ENCODE data around the gene DNM2. TPM values are rescaled to one million over a fixed set of nuclear protein-coding genes. Genes with fewer than 3 reads are reported as not detected.

DNM2 gene
- total RNA-seq, 1 donor from 2014 or later = 38.3 TPM

DNA sequence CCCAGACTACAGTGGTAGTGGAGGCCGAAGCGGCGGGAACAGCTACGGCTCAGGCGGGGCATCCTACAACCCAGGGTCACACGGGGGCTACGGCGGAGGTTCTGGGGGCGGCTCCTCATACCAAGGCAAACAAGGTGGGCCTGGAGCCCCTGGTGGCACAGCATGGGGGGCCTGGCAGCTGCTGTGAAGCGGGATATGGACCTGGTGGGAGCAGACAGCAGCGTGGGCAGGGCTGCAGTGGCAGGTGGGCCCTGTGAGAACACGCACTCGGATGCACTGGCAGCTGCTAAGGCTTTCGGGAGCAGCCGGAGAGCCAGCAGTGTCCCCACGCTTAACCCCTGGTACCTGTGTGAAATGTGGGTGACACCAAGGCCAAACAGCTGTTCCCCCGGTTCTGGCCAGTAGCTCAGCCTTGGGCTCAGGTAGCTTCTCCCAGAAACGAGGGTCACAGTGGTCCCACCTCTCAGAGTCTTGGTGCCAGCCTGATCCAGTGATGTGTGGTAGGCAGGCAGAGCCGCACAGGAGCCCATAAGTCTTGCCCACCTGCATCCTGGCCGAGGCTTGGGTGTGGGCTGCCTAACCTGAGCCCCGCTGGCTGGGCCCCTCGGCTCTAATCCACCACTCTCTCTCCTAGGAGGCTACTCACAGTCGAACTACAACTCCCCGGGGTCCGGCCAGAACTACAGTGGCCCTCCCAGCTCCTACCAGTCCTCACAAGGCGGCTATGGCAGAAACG is 29.2 kb upstream of the DNM2 start:
- DNase-seq (ENCODE audit: low spot score in 2 of 2) = no peak
- no peak for FAIRE-seq

DNA sequence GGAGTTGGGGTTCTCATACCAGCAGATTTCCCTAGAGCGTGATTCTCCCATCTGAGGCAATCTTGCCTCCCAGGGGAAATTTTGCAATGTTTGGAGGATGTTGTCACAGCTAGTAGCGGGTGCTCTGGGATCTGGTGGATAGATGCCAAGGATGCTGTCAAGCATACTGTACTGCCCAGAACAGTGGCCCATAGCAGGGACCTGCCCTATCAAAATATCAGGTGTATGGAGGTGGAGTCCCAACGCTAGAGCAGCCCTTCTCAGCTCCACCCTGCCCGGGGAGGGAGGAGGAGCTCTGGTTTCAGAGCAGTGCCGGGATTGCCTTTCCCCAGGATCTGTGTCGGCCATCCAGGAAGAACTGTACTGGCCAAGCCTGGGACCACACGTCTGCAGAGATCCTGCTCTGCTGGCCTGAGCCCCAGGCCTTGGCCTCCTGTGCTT is 27.5 kb upstream of the DNM2 start:
- FAIRE-seq = no peak
- no peak for DNase-seq (ENCODE audit: low spot score in 2 of 2)

DNA sequence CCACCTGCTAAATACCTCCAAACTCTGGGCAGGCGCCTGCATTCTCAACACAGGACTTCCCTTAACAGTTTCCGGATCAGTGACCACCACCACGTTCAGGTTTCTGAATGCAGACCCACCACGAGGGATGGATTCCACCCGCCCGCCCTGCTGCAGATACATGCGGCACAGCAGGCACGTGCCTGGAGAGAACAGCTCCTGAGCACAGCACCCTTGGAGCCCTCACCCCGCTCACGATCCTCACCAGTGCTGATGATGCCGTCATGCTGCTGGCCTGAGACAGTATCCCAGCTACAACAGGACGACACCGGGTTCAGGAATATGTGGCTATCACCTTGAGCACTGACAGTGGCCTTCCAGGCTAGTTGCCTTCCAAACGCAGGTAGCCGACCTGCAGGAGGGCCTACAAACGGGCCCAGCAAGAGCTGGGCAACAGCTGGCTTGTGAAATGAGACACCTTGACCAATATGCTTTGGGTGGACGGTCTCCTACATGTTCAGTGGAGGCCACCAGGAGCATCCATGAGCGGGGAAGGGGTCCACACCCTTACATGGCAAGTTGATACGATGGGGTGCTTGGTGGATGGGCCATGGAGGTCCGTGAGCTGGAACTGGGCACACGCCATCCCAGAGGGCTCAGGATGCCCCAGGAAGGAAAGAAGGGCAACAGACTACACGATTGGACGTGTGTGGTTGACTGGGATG is 26.5 kb upstream of the DNM2 start:
- FAIRE-seq = no peak
- no peak for DNase-seq (ENCODE audit: low spot score in 2 of 2)

DNA sequence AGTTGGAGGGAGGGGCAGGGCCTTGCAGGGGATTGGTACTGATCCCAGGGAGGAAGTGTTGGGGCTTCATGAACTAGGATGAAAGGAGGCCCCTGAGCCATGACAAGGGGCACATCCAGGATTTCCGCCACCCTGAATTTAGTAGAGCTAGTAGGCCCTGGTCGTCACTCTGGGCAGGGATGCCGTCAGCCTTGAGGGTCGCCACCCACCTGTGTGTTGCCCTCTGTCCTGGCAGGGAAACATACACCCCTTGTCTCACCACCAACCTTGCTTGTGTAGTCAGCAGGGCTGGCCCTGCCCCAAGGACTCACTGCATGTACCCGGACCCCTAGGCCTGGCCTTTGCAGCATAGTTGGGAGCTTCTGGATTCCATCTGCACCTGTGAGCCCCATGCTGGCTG is 26.0 kb upstream of the DNM2 start:
- FAIRE-seq = no peak

DNA sequence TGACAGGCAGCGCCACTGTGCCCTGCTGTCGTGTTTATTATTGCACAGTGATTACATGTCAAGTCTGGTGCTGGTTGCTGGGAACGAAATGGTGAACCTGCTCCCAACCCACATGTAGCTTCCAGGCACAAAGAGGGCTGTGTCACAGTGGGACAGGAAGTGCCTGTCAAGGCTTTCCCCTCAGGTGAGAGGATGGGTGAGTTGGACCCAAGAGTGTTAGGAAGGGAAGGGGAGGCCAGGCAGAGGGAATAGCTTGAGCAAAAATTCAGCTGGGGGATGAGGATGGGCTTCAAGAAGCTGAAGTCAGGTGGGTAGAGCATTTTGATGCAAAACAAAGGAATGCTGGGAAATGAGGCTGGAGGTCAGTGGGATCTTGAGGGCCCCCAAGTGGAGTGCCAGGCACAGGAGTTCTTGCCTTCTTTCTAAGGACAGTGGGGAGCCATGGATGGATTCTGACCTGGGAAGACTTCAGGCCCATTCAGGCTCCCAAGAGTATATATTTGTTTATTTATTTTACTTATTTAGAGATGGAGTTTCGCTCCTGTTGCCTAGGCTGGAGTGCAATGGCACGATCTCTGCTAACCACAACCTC is 25.1 kb upstream of the DNM2 start:
- no peak for DNase-seq (ENCODE audit: low spot score in 2 of 2)
- FAIRE-seq = no peak

More for the DNA sequence above, 26.0 kb upstream of the DNM2 start:
- no peak for DNase-seq (ENCODE audit: low spot score in 2 of 2)

DNA sequence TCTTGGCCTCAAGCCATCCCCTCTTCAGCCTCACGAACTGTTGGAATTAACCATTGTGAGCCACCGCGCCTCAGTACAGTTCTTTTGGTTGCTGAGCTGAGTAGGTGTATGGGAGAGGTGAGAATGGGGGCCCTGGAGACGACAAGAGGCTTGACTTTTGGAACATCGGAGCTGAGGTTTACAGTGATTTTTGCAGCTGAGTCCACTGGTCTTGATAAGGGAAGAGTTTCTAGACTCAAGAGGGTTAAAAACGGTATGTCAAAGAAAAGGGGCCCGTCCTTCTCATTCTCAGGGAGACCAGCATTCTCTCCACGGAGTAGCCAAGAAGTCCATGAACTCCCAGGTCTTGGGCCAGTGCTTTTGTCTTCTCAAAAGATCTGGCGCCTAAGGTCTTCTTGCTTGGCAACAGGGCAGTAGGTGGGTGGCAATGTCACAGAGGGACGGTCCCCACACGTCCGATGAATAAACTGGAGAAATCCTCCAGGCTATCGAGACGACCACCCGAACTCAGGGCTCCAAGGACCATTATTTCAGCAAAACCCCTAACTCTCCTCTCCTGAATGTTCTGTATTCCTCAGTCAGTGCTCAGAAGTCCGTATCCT is 23.1 kb upstream of the DNM2 start:
- DNase-seq (ENCODE audit: low spot score in 2 of 2) (no peak), FAIRE-seq (no peak)

DNA sequence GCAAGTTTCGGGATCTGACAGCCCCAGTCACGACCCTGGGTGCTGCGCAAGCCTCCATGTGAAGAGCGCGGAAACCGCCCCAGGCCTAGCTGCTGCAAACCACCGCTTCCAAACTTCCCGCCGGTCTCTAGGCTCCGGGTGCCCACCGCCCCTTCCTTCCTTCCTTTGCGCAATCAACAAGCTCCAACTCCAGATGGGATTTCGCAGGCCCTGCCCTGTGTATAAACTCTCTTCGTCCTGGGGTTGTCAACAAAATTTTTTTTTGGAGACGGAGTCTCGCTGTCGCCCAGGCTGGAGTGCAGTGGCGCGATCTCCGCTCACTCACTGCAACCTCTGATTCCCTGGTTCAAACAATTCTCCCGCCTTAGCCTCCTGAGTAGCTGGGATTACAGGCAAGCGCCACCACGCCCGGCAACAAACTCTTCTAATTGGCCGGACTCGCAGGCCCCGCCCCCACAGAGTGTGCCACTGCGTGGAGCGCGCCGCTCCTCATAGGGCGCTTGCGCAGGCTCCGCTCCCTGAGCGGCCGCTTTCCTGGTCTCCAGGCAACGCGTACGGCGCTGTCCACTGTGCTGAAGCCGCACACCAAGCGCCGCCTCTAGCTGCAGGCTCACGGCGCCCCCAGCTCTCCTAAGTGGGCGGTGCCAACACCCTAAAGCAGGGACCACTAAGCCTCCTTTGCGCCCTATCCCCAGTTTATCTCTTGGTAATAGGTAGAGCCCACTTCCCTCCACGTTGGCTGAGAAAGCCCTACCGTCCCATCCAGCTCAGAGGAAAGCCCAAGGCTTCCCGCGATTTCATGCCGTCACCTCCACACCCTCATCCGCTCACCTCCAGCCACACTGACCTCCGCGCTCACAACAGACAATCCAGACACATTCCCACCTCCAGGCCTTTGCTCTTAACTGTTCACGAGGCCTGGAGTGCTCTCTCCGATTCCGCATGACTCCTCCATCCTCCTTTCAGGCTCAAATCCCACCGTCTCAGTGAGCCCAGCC is 22.2 kb upstream of the DNM2 start:
- FAIRE-seq (no peak), DNase-seq (ENCODE audit: low spot score in 2 of 2) (peak; percentile 86 to 98)

DNA sequence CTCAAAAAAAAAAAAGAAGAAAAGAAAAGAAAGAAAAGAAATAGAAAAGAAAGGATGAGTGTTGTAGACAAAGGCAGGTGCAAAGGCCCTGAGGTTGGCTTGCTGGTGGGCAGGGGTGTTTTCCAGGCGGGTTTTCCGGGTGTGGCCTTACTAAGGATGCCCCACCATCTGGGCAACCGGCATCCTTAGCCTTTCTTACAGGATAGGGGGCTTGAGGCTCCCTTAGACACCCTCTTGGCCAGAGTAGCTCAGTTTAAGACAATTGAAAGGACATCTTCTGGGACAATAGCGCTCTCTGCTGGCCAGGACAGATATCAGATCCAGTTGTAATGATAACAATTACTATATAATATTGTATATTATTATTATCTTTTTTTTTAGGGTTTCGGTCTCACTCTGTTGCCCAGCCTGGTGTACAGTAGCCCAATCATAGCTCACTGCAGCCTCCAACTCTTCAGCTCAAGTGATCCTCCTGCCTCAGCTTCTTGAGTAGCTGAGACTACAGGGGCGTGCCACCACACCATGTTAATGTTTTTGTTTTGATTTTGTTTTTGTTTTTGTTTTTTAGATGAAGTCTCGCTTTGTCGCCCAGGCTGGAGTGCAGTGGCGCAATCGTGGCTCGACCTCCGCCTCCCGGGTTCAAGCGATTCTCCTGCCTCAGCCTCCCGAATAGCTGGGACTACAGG is 18.1 kb upstream of the DNM2 start:
- no peak for FAIRE-seq

DNA sequence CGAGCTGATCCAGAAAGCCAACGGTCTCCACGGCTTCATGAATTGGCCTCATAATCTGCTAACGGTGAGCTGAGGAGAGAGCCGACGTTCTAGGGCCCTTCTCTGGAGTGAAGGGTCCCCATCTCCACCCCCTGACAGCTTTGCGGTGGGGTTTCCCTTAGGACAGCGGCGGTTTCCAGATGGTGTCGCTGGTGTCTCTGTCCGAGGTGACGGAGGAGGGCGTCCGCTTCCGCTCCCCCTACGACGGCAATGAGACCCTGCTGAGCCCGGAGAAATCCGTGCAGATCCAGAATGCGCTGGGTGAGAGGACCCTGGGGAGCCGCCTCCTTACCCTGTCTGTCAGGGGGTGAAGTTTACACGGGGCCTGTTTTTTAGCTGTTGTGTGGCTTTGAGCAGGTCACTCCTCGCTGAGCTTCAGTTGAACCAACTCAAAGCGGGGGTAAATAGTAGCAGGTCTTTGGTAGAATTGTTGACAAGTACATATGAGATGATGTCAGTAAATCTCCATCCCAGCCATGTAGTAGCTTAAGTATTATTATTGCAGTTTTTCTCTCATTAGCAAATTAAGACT is 15.8 kb upstream of the DNM2 start:
- DNase-seq (ENCODE audit: low spot score in 2 of 2) (no peak), FAIRE-seq (no peak)

More for the DNA sequence above, 18.1 kb upstream of the DNM2 start:
- DNase-seq (ENCODE audit: low spot score in 2 of 2) = no peak

DNA sequence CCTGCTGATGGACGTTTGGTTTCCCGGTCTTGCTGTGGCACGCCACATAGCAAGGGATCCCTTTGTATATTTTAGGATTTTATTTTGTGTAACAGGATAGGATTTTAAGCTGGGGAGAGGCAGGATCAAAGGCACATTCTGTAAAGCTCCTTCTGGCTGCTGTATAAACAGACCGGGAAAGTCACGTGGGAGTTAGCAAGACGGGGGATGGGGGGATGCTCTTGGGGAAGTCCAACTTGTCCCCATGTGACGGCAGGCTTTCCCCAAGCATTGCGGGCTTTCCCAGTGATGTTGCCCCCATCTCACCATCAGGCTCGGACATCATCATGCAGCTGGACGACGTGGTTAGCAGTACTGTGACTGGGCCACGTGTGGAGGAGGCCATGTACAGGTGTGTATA is 10.9 kb upstream of the DNM2 start:
- FAIRE-seq (no peak), DNase-seq (ENCODE audit: low spot score in 2 of 2) (no peak)

DNA sequence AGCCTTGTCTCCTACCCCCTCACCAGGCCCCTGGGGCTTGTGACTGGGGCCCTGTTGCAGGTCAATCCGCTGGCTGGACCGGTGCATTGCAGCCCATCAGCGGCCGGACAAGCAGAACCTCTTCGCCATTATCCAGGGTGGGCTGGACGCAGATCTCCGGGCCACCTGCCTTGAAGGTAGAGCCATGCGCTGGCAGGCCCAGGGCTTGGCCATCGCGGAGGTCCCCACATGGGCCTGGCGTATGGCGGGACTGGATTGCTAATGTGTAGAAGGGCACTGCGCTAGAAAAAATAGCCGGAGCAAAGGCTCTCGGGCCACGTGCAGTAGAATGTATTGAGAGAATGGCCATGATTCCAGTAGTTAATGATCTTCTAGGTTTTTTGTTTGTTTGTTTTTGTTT is 10.4 kb upstream of the DNM2 start:
- no peak for FAIRE-seq

DNA sequence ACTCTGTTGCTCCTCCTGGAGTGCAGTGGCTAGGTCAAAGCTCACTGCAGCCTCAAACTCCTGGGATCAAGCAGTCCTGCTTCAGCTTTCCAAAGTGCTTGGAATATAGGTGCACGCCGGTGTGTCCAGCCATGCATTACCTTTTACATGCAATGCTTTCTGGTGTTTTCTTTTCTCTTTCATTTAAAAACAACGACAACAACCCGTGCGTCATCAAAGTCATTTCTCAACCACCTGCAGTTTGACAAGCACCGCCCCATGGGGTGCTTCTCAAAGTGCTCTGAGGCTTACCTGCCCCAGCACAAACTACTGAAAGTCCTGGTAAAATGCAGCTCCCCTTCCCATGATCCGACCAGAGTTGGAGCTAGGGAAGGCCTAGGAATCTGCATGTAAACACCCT is 9.6 kb upstream of the DNM2 start:
- DNase-seq (ENCODE audit: low spot score in 2 of 2) (no peak), FAIRE-seq (no peak)

More for the DNA sequence above, 10.4 kb upstream of the DNM2 start:
- no peak for DNase-seq (ENCODE audit: low spot score in 2 of 2)

DNA sequence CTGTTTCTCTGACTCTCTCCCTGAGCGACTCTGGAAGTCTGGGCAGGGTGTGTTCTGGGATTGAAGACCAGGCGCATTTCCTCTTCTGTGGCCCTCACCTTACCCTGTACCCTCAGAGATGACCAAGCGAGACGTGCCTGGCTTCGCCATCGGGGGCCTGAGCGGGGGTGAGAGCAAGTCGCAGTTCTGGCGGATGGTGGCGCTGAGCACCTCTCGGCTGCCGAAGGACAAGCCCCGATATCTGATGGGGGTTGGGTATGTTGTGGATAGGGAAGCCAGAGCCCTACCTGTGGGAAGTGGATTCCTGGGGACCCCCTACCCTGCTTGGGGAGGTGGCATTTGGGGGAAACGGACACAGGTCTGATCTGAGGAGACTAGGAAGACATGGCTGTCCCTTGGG is 5.8 kb upstream of the DNM2 start:
- no peak for FAIRE-seq
- no peak for DNase-seq (ENCODE audit: low spot score in 2 of 2)

DNA sequence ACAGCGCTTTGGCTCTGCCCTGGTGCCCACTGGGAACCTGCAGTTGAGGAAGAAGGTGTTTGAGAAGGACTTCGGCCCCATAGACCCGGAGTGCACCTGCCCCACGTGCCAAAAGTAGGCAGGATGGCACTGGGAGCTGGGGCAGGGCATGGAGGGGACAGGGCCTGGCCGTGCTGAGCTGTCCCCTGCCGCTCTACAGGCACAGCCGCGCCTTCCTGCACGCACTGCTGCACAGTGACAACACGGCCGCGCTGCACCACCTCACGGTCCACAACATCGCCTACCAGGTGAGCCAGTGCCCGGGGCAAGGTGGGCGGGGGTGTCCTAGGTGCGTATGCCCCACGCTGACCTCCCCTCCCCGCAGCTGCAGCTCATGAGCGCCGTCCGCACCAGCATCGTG is 5.1 kb upstream of the DNM2 start:
- FAIRE-seq (no peak), DNase-seq (ENCODE audit: low spot score in 2 of 2) (no peak)

DNA sequence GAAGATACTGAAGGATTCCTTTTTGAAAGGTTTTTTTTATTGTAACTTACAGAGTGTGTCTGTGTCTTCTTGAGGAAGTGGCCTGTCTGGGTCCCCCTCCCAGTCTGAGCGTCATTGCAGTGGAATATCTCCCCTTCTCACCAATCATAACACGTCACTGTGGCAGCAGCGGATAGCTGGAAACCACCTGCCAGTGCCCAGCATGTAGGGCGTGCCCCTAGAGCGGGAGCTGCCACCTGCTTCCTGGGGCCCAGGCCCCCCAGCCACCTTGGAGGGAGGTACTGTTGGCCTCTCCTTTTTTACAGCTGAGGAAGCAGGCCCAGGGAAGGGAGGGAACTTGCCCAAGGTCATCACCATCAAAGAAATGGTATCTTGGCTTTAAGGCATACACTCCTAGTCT is 4.6 kb upstream of the DNM2 start:
- FAIRE-seq (no peak), DNase-seq (ENCODE audit: low spot score in 2 of 2) (no peak)

DNA sequence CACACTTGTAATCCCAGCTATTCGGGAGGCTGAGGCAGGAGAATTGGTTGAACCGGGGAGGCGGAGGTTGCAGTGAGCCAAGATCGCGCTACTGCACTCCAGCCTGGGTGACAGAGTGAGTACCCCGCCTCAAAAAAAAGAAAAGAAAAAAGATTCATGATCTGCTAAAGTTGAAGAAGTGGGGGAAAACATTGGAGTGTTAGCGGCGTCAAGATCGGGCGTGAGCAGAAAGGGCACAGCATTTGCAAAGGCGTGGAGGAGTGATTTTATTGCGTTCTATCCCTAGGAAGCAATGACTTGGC is 874 bp upstream of the DNM2 start:
- DNase-seq (ENCODE audit: low spot score in 2 of 2) (no peak), FAIRE-seq (no peak)

DNA sequence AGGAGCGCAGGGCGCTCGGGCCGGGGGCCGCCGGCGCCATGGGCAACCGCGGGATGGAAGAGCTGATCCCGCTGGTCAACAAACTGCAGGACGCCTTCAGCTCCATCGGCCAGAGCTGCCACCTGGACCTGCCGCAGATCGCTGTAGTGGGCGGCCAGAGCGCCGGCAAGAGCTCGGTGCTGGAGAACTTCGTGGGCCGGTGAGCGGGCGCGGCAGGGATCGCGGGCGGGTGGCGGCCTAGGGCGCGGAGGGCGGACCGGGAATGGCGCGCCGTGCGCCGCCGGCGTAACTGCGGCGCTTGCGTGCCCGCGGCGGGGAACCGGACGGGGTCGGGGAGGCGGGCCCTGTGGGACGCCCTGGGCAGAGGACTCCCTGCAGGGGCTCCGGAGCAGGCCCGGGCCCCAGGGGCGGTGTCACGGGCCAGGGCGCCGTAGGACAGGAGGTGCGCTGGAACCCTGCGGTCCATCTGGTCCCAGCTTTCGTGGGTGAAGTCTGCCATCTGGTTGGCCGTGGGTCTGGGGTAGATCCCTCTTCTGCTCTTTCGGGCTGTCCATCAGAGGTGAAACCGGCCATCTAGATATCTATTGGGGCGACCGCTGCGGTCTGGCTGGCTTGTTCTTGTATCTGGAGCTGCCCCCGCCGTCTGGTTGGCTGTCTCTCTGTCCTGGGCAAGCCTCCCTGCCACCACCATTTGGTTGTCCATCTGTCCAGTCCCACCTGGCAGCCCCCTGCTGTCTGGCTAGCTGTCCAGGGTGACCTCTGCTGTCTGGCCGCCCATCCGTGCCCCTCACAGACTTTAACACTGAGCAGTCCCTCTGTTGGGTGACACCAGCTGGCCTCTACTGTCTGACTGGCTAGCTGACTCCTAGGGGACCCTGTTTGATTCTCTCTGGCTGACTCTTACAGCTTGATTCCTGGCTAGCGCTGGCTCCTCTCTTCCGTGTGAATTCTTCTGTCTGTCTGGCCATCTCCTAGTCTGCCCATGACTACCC is 622 bp downstream of the DNM2 start:
- FAIRE-seq (no peak), DNase-seq (ENCODE audit: low spot score in 2 of 2) (peak in 1 of 2 donors; percentile 49)

DNA sequence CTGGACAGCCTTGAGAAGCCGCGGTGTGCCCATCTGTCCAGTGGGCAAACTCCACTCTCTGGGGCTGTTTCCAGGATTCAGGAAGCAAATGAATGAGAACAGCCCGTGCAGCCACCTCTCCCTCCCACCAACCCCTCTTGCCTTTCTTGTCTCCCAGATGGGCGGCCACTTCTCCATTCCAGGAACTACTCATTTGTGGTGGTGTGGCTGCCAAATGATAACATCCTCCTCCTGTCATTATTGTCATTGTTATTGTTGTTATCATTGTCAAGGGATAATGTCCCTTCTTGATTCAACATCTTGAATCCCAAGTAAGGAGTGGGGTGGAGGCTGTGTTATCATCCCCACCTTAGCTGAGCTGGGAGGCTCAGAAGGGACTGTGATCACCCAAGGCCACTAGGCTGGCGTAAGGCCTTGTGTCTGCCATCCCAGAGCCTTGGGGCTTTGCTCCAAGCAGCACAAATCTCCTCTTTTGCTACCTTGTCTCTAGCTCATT is 1.6 kb downstream of the DNM2 start:
- no peak for DNase-seq (ENCODE audit: low spot score in 2 of 2)
- FAIRE-seq = no peak
